OCI-LY1 (cell line): ENCODE measurements around the gene COL26A1.

Experiments used
- H2AFZ ChIP-seq: fragments of 200-600 bp; sonication (generic), shearing (Covaris generic); 2 replicates; pipeline ENCODE4 v1.6.0; 2014; ENCODE audit warnings: antibody characterized with exemption, mild to moderate bottlenecking, low read length
- H3F3A ChIP-seq: fragments of 200-600 bp; sonication (generic), shearing (Covaris generic); 2 replicates; pipeline ENCODE4 v1.6.0; 2014; ENCODE audit warnings: mild to moderate bottlenecking, antibody characterized with exemption, low read length, moderate library complexity; ENCODE audit not compliant: insufficient read depth
- H3K27ac ChIP-seq: fragments of 200-600 bp; sonication (generic); 2 replicates; pipeline ENCODE4 v1.5.1; 2014; ENCODE audit warnings: low read length, mixed run types, mild to moderate bottlenecking, low read depth; ENCODE audit not compliant: poor library complexity, severe bottlenecking
- H3K27me3 ChIP-seq: fragments of 200-600 bp; sonication (generic); 2 replicates; pipeline ENCODE4 v1.6.0; 2014; ENCODE audit warnings: antibody characterized with exemption, mild to moderate bottlenecking, low read length, moderate library complexity; ENCODE audit not compliant: insufficient read depth
- H3K36me3 ChIP-seq: fragments of 200-600 bp; sonication (generic); 2 replicates; pipeline ENCODE4 v1.6.1; 2014; ENCODE audit warnings: mild to moderate bottlenecking, antibody characterized with exemption, low read length, moderate library complexity, mixed read lengths; ENCODE audit not compliant: insufficient read depth
- H3K4me1 ChIP-seq: fragments of 200-600 bp; sonication (generic); 2 replicates; pipeline ENCODE4 v1.5.1; 2014; ENCODE audit warnings: mild to moderate bottlenecking, low read length, moderate library complexity; ENCODE audit not compliant: insufficient read depth, severe bottlenecking
- H3K4me2 ChIP-seq: fragments of 200-600 bp; sonication (generic), shearing (Covaris generic); 2 replicates; pipeline ENCODE4 v1.6.1; 2014; ENCODE audit warnings: low read length
- H3K4me3 ChIP-seq: fragments of 200-600 bp; sonication (generic); 2 replicates; pipeline ENCODE4 v1.5.1; 2014; ENCODE audit warnings: low read length, low read depth, mild to moderate bottlenecking, mixed read lengths; ENCODE audit not compliant: poor library complexity, severe bottlenecking
- H3K79me2 ChIP-seq: fragments of 200-600 bp; shearing (Covaris generic); 2 replicates; pipeline ENCODE4 v1.6.1; 2016; ENCODE audit warnings: mixed run types, low read length, mixed read lengths; ENCODE audit not compliant: insufficient read depth
- H3K9ac ChIP-seq: fragments of 200-600 bp; sonication (generic), shearing (Covaris generic); 2 replicates; pipeline ENCODE4 v1.6.1; 2014; ENCODE audit warnings: mild to moderate bottlenecking, low read length, mixed read lengths
- H3K9me2 ChIP-seq: fragments of 200-600 bp; sonication (generic), shearing (Covaris generic); 2 replicates; pipeline ENCODE4 v1.6.1; 2014; ENCODE audit warnings: low read depth, mild to moderate bottlenecking, low read length, mixed read lengths
- H3K9me3 ChIP-seq: fragments of 200-600 bp; shearing (Covaris generic); 2 replicates; pipeline ENCODE4 v1.6.1; 2014; ENCODE audit warnings: low read length, mixed read lengths
- H4K20me1 ChIP-seq: fragments of 200-600 bp; sonication (generic), shearing (Covaris generic); 2 replicates; pipeline ENCODE4 v1.6.0; 2016; ENCODE audit warnings: mild to moderate bottlenecking, low read length; ENCODE audit not compliant: insufficient read depth
- EZH2 ChIP-seq: fragments of 200-600 bp; sonication (generic), shearing (Covaris generic); IDR thresholded peaks from 2 replicates; pipeline ENCODE4 v1.8.0; 2017; ENCODE audit warnings: borderline replicate concordance, mixed run types, mild to moderate bottlenecking, antibody characterized with exemption, low read length, moderate library complexity, mixed read lengths
- TF ChIP-seq, protein P1 (sequence below): fragments of 200-600 bp; sonication (generic), shearing (Covaris generic); IDR thresholded peaks from 2 replicates; pipeline ENCODE4 v1.5.1; 2017; ENCODE audit warnings: mild to moderate bottlenecking, antibody characterized with exemption, low read length, moderate library complexity, mixed read lengths

Gene COL26A1

GRCh38 chr7:101506531-101506930 lies 143.9 kb downstream of the COL26A1 start:
- no peaks in the 10 kb centered on the region for H4K20me1 ChIP-seq
- H3K9ac ChIP-seq: no peak overlapping the region
- H3K36me3 ChIP-seq: no peaks in the 10 kb centered on the region
- peaks cover 10% of the 10 kb centered on the region; the same call in 1 of the 2 replicates for H3K27me3 ChIP-seq
- no peak overlapping the region for H3K4me3 ChIP-seq
- H3K4me1 ChIP-seq: no peaks in the 10 kb centered on the region
- H3K27ac ChIP-seq: no peak overlapping the region
- no peaks in the 10 kb centered on the region for H3F3A ChIP-seq
- no peaks in the 10 kb centered on the region for H3K9me3 ChIP-seq
- TF ChIP-seq EZH2: no peak
- TF ChIP-seq, protein P1, sequence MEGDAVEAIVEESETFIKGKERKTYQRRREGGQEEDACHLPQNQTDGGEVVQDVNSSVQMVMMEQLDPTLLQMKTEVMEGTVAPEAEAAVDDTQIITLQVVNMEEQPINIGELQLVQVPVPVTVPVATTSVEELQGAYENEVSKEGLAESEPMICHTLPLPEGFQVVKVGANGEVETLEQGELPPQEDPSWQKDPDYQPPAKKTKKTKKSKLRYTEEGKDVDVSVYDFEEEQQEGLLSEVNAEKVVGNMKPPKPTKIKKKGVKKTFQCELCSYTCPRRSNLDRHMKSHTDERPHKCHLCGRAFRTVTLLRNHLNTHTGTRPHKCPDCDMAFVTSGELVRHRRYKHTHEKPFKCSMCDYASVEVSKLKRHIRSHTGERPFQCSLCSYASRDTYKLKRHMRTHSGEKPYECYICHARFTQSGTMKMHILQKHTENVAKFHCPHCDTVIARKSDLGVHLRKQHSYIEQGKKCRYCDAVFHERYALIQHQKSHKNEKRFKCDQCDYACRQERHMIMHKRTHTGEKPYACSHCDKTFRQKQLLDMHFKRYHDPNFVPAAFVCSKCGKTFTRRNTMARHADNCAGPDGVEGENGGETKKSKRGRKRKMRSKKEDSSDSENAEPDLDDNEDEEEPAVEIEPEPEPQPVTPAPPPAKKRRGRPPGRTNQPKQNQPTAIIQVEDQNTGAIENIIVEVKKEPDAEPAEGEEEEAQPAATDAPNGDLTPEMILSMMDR: no peak
- H2AFZ ChIP-seq: no peak overlapping the region
- H3K4me2 ChIP-seq: no peak overlapping the region
- H3K79me2 ChIP-seq: no peaks in the 10 kb centered on the region
- H3K9me2 ChIP-seq: no peaks in the 10 kb centered on the region

DNA sequence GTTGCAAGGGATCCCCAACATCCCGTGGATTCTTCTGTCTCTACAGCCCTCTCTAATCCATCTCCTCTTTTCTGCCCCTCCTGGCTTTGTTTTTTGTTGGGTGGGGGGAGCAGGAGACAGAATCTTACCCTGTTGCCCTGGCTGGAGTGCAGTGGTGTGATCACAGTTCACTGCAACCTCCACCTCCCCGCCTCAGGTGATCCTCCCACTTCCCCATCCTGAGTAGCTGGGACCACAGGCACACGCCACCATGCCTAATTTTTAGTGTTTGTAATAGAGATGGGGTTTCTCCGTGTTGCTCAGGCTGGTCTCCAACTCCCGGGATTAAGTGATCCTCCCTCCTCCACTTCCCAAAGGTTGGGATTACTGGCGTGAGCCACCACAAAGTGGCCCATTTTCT lies 144.7 kb downstream of the COL26A1 start:
- H2AFZ ChIP-seq: no peak overlapping the region

GRCh38 chr7:101507791-101508252 lies 145.1 kb downstream of the COL26A1 start:
- Histone ChIP-seq H3K36me3 (no peaks in the 10 kb centered on the region), H2AFZ (no peak overlapping the region), H3F3A (no peaks in the 10 kb centered on the region), H3K9ac (no peak overlapping the region), H4K20me1 (no peaks in the 10 kb centered on the region), H3K4me3 (no peak overlapping the region), H3K27me3 (peaks cover 10% of the 10 kb centered on the region; the same call in 1 of the 2 replicates), H3K4me1 (no peaks in the 10 kb centered on the region), H3K9me2 (no peaks in the 10 kb centered on the region), H3K79me2 (no peaks in the 10 kb centered on the region), H3K27ac (no peak overlapping the region), H3K4me2 (no peak overlapping the region), H3K9me3 (no peaks in the 10 kb centered on the region)
- no peak for TF ChIP-seq EZH2
- TF ChIP-seq, protein P1: peak; percentile 100

More for the DNA sequence above, 144.7 kb downstream of the COL26A1 start:
- H3K4me1 ChIP-seq: no peaks in the 10 kb centered on the region
- H3K36me3 ChIP-seq: no peaks in the 10 kb centered on the region
- no peak overlapping the region for H3K4me3 ChIP-seq
- H3K79me2 ChIP-seq: no peaks in the 10 kb centered on the region
- H3K4me2 ChIP-seq: no peak overlapping the region
- no peak overlapping the region for H3K27ac ChIP-seq
- no peaks in the 10 kb centered on the region for H4K20me1 ChIP-seq
- no peaks in the 10 kb centered on the region for H3K9me2 ChIP-seq
- no peaks in the 10 kb centered on the region for H3K9me3 ChIP-seq
- no peak overlapping the region for H3K9ac ChIP-seq
- H3F3A ChIP-seq: no peaks in the 10 kb centered on the region
- TF ChIP-seq EZH2: no peak
- TF ChIP-seq, protein P1: no peak
- H3K27me3 ChIP-seq: peaks cover 10% of the 10 kb centered on the region; the same call in 1 of the 2 replicates
